Osteoblast (primary cell): ENCODE data around the gene NEBL. TPM values are rescaled to one million over a fixed set of nuclear protein-coding genes. Genes with fewer than 3 reads are reported as not detected.

ENCODE experiments used
- DNase-seq: peaks from one replicate; pipeline ENCODE4 v3.0.0; 2011; ENCODE audit warnings: low spot score, mixed read lengths; ENCODE audit not compliant: insufficient read length; ENCODE audit errors: missing footprints
- H2AFZ ChIP-seq: 2 replicates; pipeline ENCODE4 v1.6.0; 2011; ENCODE audit warnings: mild to moderate bottlenecking, low read length
- H3K27ac ChIP-seq: 2 replicates; pipeline ENCODE4 v1.5.1; 2011; ENCODE audit warnings: mild to moderate bottlenecking, low read depth, low read length, moderate library complexity
- H3K27me3 ChIP-seq: 2 replicates; pipeline ENCODE4 v1.6.0; 2012; ENCODE audit warnings: mild to moderate bottlenecking, control low read depth, inconsistent platforms, low read length, moderate library complexity; ENCODE audit not compliant: insufficient read depth
- H3K36me3 ChIP-seq: 2 replicates; pipeline ENCODE4 v1.5.1; 2011; ENCODE audit warnings: mild to moderate bottlenecking, low read length, control low read depth, moderate library complexity; ENCODE audit not compliant: insufficient read depth
- H3K4me1 ChIP-seq: 2 replicates; pipeline ENCODE4 v1.5.1; 2011; ENCODE audit warnings: mild to moderate bottlenecking, low read length, control low read depth, moderate library complexity; ENCODE audit not compliant: insufficient read depth
- H3K4me2 ChIP-seq: 2 replicates; pipeline ENCODE4 v1.6.0; 2011; ENCODE audit warnings: mild to moderate bottlenecking, low read length; ENCODE audit not compliant: insufficient read depth
- H3K4me3 ChIP-seq: fragments of 200-600 bp; sonication (generic); 3 replicates; pipeline ENCODE4 v1.5.1; 2012; ENCODE audit warnings: mild to moderate bottlenecking, low read length, inconsistent platforms; ENCODE audit not compliant: insufficient read depth
- H3K79me2 ChIP-seq: 2 replicates; pipeline ENCODE4 v1.6.0; 2012; ENCODE audit warnings: mild to moderate bottlenecking, low read length, control low read depth, inconsistent platforms; ENCODE audit not compliant: insufficient read depth
- H3K9me3 ChIP-seq: 2 replicates; pipeline ENCODE4 v1.5.1; 2011; ENCODE audit warnings: low read depth, low read length, control low read depth
- H4K20me1 ChIP-seq: 2 replicates; pipeline ENCODE4 v1.6.0; 2012; ENCODE audit warnings: mild to moderate bottlenecking, low read length, control low read depth; ENCODE audit not compliant: insufficient read depth
- total RNA-seq: library from RNA; depleted of rRNA; stranded (reverse); fragments of >200 nt; gene quantifications from 2 replicates; pipeline ENCODE4 v1.2.3, GENCODE V29; 2012
- TF ChIP-seq, protein P1 (sequence below): IDR thresholded peaks from 2 replicates; pipeline ENCODE4 v1.5.1; 2011; ENCODE audit warnings: mild to moderate bottlenecking, low read depth, low read length, moderate library complexity; ENCODE audit errors: extremely low read depth

Gene NEBL
- total RNA-seq, 1 donor: under 0.01 TPM

DNA sequence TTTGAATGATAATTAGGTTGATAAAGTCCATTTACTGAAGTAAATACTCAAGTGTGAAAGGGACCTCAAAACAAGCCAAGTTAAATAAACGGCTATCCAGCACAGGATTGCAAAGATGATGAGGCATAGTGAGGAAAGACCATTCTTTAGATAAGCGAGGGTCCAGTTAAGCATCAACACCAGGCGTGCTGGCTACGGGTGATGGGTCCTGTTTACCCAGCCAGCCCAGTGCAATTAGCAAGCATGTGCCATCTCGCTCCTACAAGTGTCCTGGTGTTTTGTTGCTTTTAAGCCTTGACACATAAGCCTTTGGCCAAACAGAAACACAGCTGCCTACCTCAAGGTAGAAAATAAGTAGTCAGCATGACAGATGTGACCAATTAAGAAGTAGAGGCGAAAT is 7.1 kb downstream of the NEBL start:
- DNase-seq: no peak
- Histone ChIP-seq H3K27ac (no peak overlapping the region), H3K36me3 (no peaks in the 10 kb centered on the region), H3K79me2 (no peaks in the 10 kb centered on the region), H3K4me1 (no peaks in the 10 kb centered on the region), H3K4me3 (no peak overlapping the region), H3K9me3 (no peaks in the 10 kb centered on the region), H3K27me3 (no peaks in the 10 kb centered on the region), H2AFZ (no peak overlapping the region), H3K4me2 (no peak overlapping the region), H4K20me1 (no peaks in the 10 kb centered on the region)
- TF ChIP-seq, protein P1, sequence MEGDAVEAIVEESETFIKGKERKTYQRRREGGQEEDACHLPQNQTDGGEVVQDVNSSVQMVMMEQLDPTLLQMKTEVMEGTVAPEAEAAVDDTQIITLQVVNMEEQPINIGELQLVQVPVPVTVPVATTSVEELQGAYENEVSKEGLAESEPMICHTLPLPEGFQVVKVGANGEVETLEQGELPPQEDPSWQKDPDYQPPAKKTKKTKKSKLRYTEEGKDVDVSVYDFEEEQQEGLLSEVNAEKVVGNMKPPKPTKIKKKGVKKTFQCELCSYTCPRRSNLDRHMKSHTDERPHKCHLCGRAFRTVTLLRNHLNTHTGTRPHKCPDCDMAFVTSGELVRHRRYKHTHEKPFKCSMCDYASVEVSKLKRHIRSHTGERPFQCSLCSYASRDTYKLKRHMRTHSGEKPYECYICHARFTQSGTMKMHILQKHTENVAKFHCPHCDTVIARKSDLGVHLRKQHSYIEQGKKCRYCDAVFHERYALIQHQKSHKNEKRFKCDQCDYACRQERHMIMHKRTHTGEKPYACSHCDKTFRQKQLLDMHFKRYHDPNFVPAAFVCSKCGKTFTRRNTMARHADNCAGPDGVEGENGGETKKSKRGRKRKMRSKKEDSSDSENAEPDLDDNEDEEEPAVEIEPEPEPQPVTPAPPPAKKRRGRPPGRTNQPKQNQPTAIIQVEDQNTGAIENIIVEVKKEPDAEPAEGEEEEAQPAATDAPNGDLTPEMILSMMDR: no peak

DNA sequence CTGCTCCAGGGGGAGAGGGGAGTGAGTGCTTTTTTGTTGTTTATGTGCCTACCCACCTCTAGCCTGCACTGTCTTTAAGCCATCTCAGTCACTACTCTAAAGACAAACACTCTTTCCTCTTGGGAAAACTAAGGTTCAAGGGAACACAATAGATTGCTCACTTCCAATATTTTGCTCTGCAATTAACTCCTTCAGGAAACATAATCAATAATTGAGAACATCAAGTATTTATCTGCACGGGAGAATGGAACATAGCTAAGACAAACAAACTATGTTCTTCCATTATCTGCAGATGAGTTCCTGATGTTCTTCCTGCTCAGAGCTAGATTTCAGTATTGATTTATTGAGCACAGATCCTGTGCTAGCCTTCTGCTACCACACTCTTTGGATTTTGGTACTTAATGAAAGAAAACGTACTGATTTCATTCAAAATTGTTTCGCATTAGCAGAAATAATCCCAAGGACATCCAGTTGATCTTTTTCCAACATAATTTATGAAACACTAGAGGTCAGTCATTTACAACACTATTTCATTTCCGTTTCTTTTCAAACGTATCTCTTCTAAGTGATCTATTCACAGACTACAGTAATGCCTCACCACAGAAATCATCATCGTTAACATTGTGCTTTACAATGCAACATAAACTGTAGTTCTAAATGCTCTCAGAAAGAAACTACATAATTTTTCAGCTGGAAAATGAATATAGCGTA is 8.3 kb downstream of the NEBL start:
- Histone ChIP-seq H3K4me2 (no peak overlapping the region), H3K4me1 (no peaks in the 10 kb centered on the region), H4K20me1 (no peaks in the 10 kb centered on the region), H3K36me3 (no peaks in the 10 kb centered on the region), H3K27ac (no peak overlapping the region), H3K9me3 (no peaks in the 10 kb centered on the region), H2AFZ (no peak overlapping the region), H3K4me3 (no peak overlapping the region), H3K27me3 (no peaks in the 10 kb centered on the region), H3K79me2 (no peaks in the 10 kb centered on the region)
- no peak for DNase-seq
- TF ChIP-seq, protein P1: no peak

DNA sequence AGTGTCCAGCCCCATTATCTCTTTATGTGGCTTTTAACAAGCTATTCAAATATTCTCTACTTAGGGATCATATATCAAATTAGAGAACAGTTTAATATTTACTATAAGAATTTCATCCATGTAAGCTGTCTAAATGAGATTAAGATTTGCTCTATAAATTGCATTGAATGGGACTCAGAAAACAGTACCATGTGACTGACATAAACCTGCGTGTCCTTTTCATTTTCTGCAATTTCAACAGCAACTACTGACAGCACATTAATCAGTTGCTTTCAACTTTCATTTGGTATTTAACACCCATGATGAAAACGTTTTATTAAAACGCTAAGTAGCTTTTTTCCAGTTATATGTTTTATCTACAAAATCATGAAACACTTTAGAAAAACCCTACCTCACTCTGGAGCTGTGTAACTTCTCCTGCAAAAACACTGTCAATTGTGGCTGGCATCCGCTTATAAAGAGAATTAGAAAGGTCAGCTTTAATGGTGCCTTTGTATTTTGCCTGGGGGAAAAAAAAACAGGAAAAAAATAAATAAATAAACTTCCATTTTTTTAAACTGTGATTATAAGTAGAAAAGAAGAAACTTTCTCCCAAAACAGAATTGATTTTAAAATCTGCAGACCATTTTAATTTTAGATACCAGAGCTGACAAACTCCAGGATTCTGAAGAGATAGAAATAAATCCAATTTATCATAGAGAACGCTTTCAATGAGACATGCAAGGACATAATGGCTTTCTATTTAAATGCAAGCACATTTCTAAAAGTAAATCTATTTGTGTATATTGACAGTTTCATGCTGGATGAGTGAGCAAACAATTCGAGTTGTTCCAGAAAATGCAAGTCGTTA is 9.2 kb downstream of the NEBL start:
- no peak for DNase-seq

More for the DNA sequence above, 9.2 kb downstream of the NEBL start:
- H3K27me3 ChIP-seq: no peaks in the 10 kb centered on the region
- H4K20me1 ChIP-seq: no peaks in the 10 kb centered on the region
- no peaks in the 10 kb centered on the region for H3K9me3 ChIP-seq
- no peak overlapping the region for H3K4me2 ChIP-seq
- no peak overlapping the region for H2AFZ ChIP-seq
- TF ChIP-seq, protein P1: no peak
- H3K4me1 ChIP-seq: no peaks in the 10 kb centered on the region
- no peaks in the 10 kb centered on the region for H3K79me2 ChIP-seq
- H3K4me3 ChIP-seq: no peak overlapping the region
- H3K27ac ChIP-seq: no peak overlapping the region
- H3K36me3 ChIP-seq: no peaks in the 10 kb centered on the region
